ENCODE data around the gene DCLK1.

- TF ChIP-seq CTCF (conservative IDR thresholded peaks at IDR 0.05 in 1 of 2, IDR thresholded peaks at IDR 0.05 in 1 of 2; ENCODE audit: low read depth in 1 of 2, low read length in 2 of 2) (no peak), EZH2 (IDR thresholded peaks at IDR 0.05; ENCODE audit: low read length, missing control alignments) (no peak)
Measured at GRCh38 chr13:35812736-35813135, 318.4 kb downstream of the DCLK1 start.
